GM19238 (cell line): ENCODE data around the gene HILPDA.
"Not testable (repeated sequence)": the region's sequence is repeated elsewhere in the genome, so short reads cannot be mapped to it uniquely, and the experiment has no call there.

Experiments used
- DNase-seq: peaks from one replicate; pipeline ENCODE4 v3.0.0; 2011; ENCODE audit warnings: low spot score; ENCODE audit not compliant: insufficient read length

Gene HILPDA

GRCh38 chr7:128462460-128462859, 6.8 kb downstream of the HILPDA start:
- DNase-seq = no peak

GRCh38 chr7:128463345-128463744, 7.7 kb downstream of the HILPDA start:
- DNase-seq = not testable (repeated sequence)

GRCh38 chr7:128463933-128464332, 8.3 kb downstream of the HILPDA start:
- not testable (repeated sequence) for DNase-seq

GRCh38 chr7:128466871-128467270, 11.2 kb downstream of the HILPDA start:
- not testable (repeated sequence) for DNase-seq

- DNase-seq = peak; percentile 63
These were observed 21.0 kb downstream of the HILPDA start, which contains the start of gene METTL2B for GRCh38 chr7:128476402-128477335. METTL2B (plus strand) TSS chr7:128476748; CDS start chr7:128476766, 18 bp downstream.

- DNase-seq = not testable (repeated sequence)
These were observed 21.6 kb downstream of the HILPDA start for GRCh38 chr7:128477336-128477690.

- not testable (repeated sequence) for DNase-seq
These were observed 23.4 kb downstream of the HILPDA start for GRCh38 chr7:128479082-128479481.

- not testable (repeated sequence) for DNase-seq
These were observed 32.5 kb downstream of the HILPDA start for GRCh38 chr7:128488134-128488533.

- no peak for DNase-seq
These were observed 41.7 kb downstream of the HILPDA start for GRCh38 chr7:128497405-128497804.

GRCh38 chr7:128505416-128505815, 49.7 kb downstream of the HILPDA start:
- not testable (repeated sequence) for DNase-seq

GRCh38 chr7:128506819-128507218, 51.1 kb downstream of the HILPDA start:
- not testable (repeated sequence) for DNase-seq

- DNase-seq = not testable (repeated sequence)
These were observed 51.8 kb downstream of the HILPDA start for GRCh38 chr7:128507321-128507993.
